Activated CD4-positive, alpha-beta T cell treated with anti-CD3 and anti-CD28 coated beads for 24 hours (primary cell): ENCODE data around the gene TMEM260.
"Not testable (repeated sequence)": the region's sequence is repeated elsewhere in the genome, so short reads cannot be mapped to it uniquely, and the experiment has no call there.

ENCODE experiments used
- DNase-seq, 2 donors: peaks; one replicate each; pipeline ENCODE4 v3.0.0-alpha.2; 2020; ENCODE audit warnings: low read depth in 2 of 2

The TMEM260 gene

GRCh38 chr14:56598519-56598918, 18.9 kb downstream of the TMEM260 start:
- no peak for DNase-seq

- no peak for DNase-seq
Observed at GRCh38 chr14:56603648-56604047, 24.1 kb downstream of the TMEM260 start.

GRCh38 chr14:56608689-56609088, 29.1 kb downstream of the TMEM260 start:
- DNase-seq, result no peak

DNA sequence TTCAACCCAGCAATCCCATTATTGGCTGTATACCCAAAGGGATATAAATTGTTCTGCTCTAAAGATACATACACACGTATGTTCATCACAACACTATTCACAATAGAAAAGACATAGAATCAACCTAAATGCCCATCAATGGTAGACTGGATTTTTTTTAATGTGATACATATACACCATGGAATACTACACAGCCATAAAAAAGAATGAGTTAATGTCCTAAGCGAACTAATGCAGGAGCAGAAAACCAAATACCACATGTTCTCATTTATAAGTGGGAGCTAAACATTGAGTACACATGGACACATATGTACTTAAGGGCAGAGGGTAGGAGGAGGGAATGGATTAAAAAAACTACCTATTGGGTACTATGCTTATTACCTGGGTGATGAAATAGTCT, 32.1 kb downstream of the TMEM260 start:
- not testable (repeated sequence) for DNase-seq

DNA sequence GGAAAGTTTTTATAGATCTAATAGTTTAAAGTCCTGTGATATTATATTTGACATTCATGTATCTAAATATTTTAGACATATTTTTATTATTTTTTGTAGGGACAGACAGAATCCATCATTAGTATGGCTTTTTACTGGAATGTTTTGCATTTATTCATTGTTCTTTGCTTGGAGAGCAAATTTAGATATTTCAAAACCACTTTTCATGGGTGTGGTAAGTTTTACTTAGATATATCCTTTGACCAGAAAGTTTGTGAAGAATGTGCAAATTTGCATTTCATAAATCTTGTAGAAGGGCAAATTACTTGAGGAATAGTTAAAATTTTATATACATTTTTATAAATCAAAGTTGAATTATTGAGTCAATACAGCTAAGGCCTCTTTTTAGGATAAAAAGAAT, 37.5 kb downstream of the TMEM260 start:
- no peak for DNase-seq

DNA sequence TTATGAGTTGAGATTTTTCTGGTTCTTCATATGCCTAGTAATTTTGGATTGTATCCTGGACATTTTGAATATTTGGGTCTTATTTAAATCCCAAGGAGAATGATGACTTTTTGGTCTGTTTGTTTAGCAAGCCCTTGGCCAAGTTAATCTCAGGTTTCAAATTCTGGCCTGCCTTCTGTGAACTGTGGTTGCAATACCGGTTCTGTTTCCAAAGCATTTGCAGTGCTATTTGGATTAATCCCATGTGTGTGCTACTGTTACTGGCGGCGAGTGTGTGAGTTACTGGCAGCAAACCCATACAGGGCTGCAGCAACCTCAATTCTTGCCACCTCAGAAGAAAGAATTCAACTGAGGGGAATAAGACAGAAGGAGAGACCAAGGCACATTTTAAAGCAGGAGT, 51.1 kb downstream of the TMEM260 start:
- no peak for DNase-seq

DNA sequence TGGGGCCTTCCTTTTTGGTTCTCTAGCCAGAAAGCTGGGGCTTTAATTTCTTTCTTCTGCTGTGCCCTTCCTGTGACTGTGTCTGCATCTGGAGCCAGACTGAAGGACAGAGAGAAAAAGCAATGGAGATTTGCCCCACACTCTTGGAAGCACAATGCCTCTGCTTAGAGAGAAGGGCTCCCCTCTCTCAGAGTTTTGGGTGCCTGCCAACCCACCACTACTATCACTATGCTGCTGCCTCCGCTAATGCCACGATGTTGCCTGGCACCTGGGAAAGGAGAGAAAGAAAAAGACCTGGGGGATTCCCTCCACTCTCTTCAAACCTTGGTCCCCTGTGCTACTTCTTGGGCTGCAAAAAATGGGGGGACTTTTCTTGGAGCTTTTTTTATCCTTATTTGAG, 52.6 kb downstream of the TMEM260 start:
- DNase-seq, result no peak

DNA sequence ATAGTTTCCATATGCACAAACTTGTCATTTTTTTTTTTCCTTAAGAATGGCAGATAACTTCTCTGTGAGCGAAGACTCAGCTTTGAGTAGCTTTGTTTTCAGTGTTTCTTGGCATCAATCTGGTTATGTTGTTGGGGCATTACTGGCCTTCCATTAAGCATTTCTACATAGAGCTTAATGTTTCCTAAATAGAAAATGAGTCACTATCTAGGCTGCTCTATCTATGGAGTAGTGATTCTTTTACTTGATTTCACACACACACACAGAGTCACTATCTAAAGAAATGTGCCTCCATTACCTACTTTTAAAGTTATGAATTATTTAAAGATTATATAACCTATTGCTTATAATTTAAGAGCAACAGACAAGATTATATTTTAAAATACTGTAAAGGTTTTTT, 53.9 kb downstream of the TMEM260 start:
- DNase-seq, result no peak

DNA sequence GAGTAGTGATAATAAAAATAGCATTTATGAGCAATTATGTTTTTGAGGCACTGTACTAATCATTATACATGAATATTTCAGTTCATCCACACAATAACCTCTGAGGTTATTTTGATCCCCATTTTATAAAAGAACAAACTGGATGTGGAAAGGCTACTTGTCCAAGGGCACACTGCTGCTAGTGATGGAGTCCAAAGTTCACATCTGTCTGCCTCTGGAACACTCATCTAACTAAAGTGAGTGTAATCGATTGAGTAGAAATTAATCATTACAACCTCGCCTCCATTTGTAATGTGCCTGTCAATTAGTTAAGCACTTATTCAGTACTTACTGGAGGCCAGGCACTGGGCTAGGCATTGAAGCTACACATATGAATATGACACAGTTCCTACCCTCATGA, 55.4 kb downstream of the TMEM260 start:
- DNase-seq, result no peak

DNA sequence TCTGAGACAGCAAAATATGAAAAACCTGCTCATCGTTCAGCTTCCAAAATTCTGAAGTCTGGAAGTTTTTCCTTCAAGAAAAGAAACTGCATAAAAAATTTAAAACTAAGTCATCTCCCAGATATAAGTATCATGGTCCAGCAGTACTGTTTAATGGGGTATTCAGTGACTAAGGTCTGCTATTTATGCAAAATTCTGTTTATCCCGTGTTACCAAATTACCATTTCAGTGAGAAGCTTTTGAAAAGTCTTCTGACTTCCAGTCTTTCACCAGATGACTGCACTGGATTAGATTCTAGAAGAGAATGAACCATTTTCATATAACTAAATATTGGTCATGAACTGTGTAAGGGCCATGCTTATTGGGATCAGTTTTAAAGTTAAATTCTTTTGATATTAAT, 67.9 kb downstream of the TMEM260 start:
- DNase-seq, result no peak

DNA sequence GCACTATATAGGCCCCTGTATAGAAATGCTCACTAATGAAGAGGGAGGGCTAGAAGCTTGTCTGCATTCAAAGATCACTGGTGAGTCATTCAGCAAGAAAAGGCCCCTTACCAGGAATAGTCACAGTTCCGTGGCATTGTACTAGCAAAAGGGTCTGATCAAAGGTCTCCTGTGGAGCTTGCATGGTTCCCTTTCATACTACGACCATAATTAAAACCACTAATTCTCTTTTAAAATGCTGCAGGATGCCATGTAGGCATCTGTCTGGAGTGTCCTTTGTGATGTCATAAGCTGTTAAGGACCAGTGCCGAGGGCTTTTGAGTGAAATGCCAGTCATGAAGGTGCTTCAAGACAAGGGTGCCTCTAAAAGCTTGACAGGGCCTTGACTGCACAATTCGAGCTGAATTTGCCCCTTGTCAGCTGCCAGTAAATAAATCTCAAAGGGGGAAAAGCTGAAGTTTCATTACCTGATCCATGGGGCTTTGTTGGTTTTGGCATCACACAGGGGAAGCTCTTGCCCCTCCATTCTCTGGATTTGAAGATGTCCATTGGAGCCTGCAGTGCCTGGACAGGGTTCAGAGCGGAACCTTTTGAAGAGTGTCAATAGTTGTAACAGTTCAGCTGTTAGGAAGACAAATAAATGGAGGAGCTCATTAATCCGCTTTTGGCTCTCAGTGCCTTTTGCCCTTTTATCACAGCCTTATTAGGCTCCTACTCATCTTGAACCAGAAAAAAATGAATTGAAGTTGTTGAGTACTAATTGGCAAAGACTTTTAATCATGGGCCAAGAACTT, 69.1 kb downstream of the TMEM260 start:
- DNase-seq, result no peak

DNA sequence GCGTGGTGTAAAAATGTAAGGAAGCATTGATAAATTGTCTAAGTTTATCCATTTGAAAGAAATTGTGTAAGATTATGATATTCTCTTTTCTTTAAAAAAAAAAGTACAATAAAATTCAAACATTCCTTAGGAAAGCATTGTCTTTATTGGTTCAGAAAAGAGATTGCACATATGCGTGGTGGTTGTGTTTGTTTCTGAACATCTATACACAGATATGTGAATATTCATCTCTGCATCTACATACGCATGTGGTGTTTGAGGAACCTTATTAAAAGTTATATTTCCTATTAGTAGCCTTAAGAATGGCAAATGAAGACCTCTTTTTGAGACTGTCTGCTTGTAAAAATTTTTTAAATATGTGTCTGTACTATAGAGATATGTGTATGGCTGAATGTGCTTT, 69.8 kb downstream of the TMEM260 start:
- DNase-seq, result no peak

- DNase-seq, result no peak
Observed at GRCh38 chr14:56650048-56650447, 70.5 kb downstream of the TMEM260 start.

- no peak for DNase-seq
Observed at GRCh38 chr14:56650979-56651378, 71.4 kb downstream of the TMEM260 start.

- no peak for DNase-seq
Observed at GRCh38 chr14:56657604-56658003, 78.0 kb downstream of the TMEM260 start.

DNA sequence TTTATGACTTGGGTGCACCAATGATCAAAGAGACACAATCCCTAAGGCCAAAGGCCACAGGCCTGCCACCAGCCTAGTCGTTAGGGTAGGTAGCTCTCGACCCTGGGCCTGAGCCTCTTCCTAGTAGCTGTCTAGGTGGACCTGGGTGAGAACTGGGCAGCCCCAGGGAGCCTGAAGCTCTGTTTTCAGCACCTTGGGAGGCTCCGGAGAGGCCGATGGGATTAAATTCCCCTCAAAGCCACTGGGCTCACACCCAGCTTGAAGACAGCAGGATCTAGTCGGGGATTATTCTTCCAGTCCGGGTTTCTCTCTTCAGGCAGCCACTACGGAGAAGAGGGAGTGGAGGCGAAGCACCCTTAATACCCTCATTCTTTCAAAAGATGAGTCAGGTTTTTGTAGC, 79.8 kb downstream of the TMEM260 start:
- DNase-seq, result no peak

DNA sequence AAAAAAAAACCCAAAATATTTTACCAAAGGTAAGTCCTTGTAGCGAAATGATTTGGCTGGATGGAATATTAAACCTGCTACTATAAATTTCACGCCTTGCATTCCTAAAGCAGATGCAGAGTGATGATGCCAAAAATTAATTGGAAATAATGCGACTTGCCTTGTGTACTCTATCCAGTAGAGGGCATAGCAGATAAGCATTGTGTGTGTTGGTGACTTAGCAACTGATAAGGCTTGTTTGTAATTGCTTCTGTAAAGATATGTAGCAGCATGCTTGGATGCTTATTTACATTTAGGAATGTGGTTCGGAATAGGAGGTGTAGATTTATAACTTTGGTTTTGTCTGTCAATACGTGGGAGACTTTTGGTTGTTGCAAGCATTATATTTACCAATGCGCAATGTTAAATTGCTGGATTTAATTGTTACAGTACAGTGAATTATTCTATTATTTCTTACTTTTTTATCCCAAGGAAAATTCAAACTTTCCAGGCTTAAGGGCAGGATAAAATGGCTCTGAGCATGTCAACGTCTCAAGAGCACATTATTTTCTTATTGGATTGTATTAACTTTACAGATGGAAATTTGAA, 80.5 kb downstream of the TMEM260 start:
- no peak for DNase-seq

DNA sequence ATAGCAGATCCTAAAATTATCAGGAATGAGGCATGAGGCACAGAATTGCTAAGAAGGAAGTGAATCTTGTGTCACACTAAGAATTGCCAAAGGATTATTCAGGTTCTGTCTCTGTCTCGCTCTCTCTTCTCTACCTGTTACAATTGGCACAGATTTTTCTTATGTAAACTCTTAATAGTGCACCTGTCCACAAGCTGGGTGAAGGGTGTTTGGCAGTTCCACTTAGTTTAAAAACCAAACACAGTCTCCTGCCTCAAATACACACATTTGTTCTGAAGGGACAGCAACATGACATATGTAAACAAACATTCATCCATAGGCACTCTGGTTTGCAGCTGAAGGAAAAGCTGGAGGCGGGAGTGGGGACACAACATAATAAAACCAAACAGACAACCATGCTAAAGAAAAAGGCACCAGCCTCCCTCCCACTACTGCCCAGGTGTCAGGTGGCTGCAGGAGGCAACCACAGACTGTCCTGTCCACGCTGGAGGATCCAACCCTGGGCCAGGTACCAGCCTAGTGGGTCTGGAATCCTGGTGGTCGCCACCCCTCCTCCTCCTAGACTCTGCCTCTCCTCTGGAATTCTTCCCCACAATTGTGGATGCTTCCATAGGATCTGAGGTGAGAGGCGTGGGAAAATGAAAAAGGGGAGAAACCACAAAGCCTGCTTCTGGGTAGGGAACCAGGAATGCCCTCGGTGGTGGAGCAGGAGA, 81.2 kb downstream of the TMEM260 start:
- DNase-seq, result no peak

- DNase-seq, result no peak
Observed at GRCh38 chr14:56661478-56661877, 81.9 kb downstream of the TMEM260 start.

DNA sequence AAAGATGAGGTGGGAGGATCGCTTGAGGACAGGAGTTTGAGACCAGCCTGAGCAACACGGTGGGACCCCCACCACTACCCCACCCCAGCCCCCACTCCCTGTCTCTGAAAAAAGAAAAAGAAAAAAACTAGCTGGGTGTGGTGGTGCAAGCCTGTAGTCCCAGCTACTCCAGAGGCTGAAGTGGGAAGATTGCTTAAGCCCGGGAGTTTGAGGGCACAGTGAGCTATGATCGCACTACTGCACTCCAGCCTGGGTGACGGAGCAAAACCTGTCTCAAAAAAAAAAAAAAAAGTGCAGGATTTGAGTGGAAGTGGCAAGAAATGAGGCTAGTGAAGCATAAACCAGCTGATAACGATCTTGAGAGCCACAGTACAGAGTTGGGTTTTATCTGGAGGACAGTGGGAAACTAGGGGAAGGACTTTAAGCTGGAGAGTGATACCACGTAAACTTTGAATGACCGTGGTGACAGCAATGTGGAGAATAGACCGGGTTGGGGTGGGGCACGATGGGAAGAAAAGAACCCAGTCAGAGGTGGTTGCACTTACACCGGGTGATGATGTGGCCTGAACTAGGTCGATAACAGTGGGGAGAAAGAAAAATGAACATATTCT, 85.3 kb downstream of the TMEM260 start:
- no peak for DNase-seq

DNA sequence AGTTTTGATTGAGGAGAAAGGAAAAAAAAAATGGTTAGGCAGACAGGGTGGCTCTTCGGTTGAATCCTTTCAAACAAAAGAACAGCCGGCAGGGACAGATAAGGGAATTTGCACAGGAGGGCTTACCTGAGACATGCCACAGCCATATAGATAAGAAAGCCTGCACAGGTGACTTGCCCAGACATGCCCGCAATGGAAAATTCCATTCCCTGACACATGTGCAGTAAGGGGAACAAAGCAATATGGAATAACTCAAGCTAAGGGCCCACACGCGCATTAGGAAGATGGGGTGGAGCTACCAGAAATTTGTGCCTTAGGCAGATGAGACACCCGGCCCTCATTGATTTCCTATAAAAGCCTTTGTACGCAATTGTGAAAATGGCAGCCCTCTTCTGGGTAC, 86.7 kb downstream of the TMEM260 start:
- DNase-seq, result no peak

GRCh38 chr14:56666716-56667115, 87.1 kb downstream of the TMEM260 start:
- DNase-seq, result no peak

- not testable (repeated sequence) for DNase-seq
Observed at GRCh38 chr14:56667290-56667689, 87.7 kb downstream of the TMEM260 start.
